ENCODE data around the gene VTI1A.
A peak's percentile ranks its signal among the peaks of the same experiment; 100 is the strongest.

The VTI1A gene

GRCh38 chr10:112533916-112534315, 86.9 kb downstream of the VTI1A start:
- CTCF ChIA-PET: no interaction called here
- Histone ChIP-seq H3K27ac (ENCODE audit: extremely low read depth, low read depth, low read length) (no peak overlapping the region), H3K4me3 (ENCODE audit: low read depth, low read length) (no peak overlapping the region), H3K36me3 (ENCODE audit: control insufficient read depth in 2 of 2, insufficient read depth in 1 of 2, low read length in 2 of 2) (peaks cover 2 to 3% of the 10 kb centered on the region in 2 experiments; a peak in 2 of 3 replicates), H3K4me1 (ENCODE audit: control insufficient read depth, insufficient read depth, low read length) (peaks cover 9% of the 10 kb centered on the region), H3K9me3 (ENCODE audit: control insufficient read depth, insufficient read depth, low read depth, low read length) (no peaks in the 10 kb centered on the region)
- POLR2A ChIA-PET: no interaction called here
- TF ChIP-seq ZNF704 (tag by site-specific recombination; IDR thresholded peaks at IDR 0.05): no peak
- TF ChIP-seq PRDM6 (tag by site-specific recombination; IDR thresholded peaks at IDR 0.05): 0 out of 2 replicates have a peak, but pooled peaks have one; percentile 16
- TF ChIP-seq ZNF311 (tag by site-specific recombination; IDR thresholded peaks at IDR 0.05; ENCODE audit: borderline replicate concordance): no peak
- TF ChIP-seq GLI2 (tag by site-specific recombination; IDR thresholded peaks at IDR 0.05; ENCODE audit: borderline replicate concordance, low read depth): no peak
- no peak for TF ChIP-seq ZNF530 (tag by site-specific recombination; IDR thresholded peaks at IDR 0.05; ENCODE audit: low read depth)
- TF ChIP-seq ZNF621 (tag by site-specific recombination; IDR thresholded peaks at IDR 0.05): no peak

GRCh38 chr10:112535531-112535951, 88.5 kb downstream of the VTI1A start:
- TF ChIP-seq EGR2 (tag by site-specific recombination; IDR thresholded peaks at IDR 0.05; ENCODE audit: low read depth): no peak
- no peak for TF ChIP-seq REPIN1 (tag by site-specific recombination; IDR thresholded peaks at IDR 0.05; ENCODE audit: low read depth)
- TF ChIP-seq ZSCAN5A (tag by site-specific recombination; IDR thresholded peaks at IDR 0.05): no peak
- TF ChIP-seq ZFP37 (tag by site-specific recombination; IDR thresholded peaks at IDR 0.05): no peak
- no peak for TF ChIP-seq GLI2 (tag by site-specific recombination; IDR thresholded peaks at IDR 0.05; ENCODE audit: borderline replicate concordance, low read depth)
- no peak for TF ChIP-seq ZNF2 (tag by site-specific recombination; IDR thresholded peaks at IDR 0.05)
- no peak for TF ChIP-seq ZNF747 (tag by site-specific recombination; IDR thresholded peaks at IDR 0.05)
- no peak for TF ChIP-seq PRDM4 (tag by site-specific recombination; IDR thresholded peaks at IDR 0.05)
- no peak for TF ChIP-seq KLF7 (tag by site-specific recombination; IDR thresholded peaks at IDR 0.05; ENCODE audit: borderline replicate concordance)
- no peak for TF ChIP-seq ZNF433 (tag by site-specific recombination; IDR thresholded peaks at IDR 0.05; ENCODE audit: low read depth)
- no peak for TF ChIP-seq ZNF837 (tag by site-specific recombination; IDR thresholded peaks at IDR 0.05)
- Histone ChIP-seq H3K4me3 (ENCODE audit: low read depth, low read length) (no peak overlapping the region), H3K36me3 (ENCODE audit: control insufficient read depth in 2 of 2, insufficient read depth in 1 of 2, low read length in 2 of 2) (peaks cover 4 to 6% of the 10 kb centered on the region in 2 experiments; a peak in 2 of 3 replicates), H3K9me3 (ENCODE audit: control insufficient read depth, insufficient read depth, low read depth, low read length) (no peaks in the 10 kb centered on the region), H3K4me1 (ENCODE audit: control insufficient read depth, insufficient read depth, low read length) (peaks cover 9% of the 10 kb centered on the region), H3K27ac (ENCODE audit: extremely low read depth, low read depth, low read length) (no peak overlapping the region)
- POLR2A ChIA-PET: no interaction called here
- CTCF ChIA-PET: no interaction called here
